Tibial artery (tissue), 4 donors: ENCODE results near the gene APRT.

Experiments used
- DNase-seq, 2 donors: peaks; one replicate each; pipeline ENCODE4 v3.0.0-alpha.2; 2019
- H3K27ac ChIP-seq, 2 donors: fragments of 200-600 bp; sonication (generic) in 1 of 2; 1 replicate in 1 of 2; 2 replicates in 1 of 2; pipeline ENCODE4 v1.5.1; 2018 to 2019; ENCODE audit warnings: mild to moderate bottlenecking in 1 of 2
- H3K27me3 ChIP-seq, 2 donors: fragments of 200-600 bp; sonication (generic) in 1 of 2; one replicate each; pipeline versions ENCODE4 v1.5.1 to v1.6.0; 2016 to 2019
- H3K36me3 ChIP-seq, 3 donors: fragments of 200-600 bp; sonication (generic) in 2 of 3; one replicate each; pipeline ENCODE4 v1.5.1; 2016 to 2019; ENCODE audit warnings: mild to moderate bottlenecking in 2 of 3
- H3K4me1 ChIP-seq, 4 donors: fragments of 200-600 bp; sonication (generic) in 2 of 4; 1 replicate in 3 of 4; 2 replicates in 1 of 4; pipeline ENCODE4 v1.5.1; 2016 to 2019
- H3K4me3 ChIP-seq, 2 donors: fragments of 200-600 bp; sonication (generic) in 1 of 2; 1 replicate in 1 of 2; 2 replicates in 1 of 2; pipeline ENCODE4 v1.5.1; 2018 to 2019; ENCODE audit warnings: mild to moderate bottlenecking in 2 of 2
- H3K9me3 ChIP-seq, 3 donors: fragments of 200-600 bp; sonication (generic) in 1 of 3; one replicate each; pipeline ENCODE4 v1.5.1; 2016 to 2019
- CTCF ChIP-seq, 2 experiments: fragments of 200-600 bp in 1 of 2; fragments of 450-650 bp in 1 of 2; IDR thresholded peaks; one replicate each; pipeline ENCODE4 v1.5.1; 2017 to 2019; ENCODE audit warnings: antibody characterized with exemption in 2 of 2, mild to moderate bottlenecking in 1 of 2, moderate library complexity in 1 of 2
- intact Hi-C: fragments of 100-400 bp; cut with DNase I; formaldehyde crosslinking; loops from one replicate; pipeline ENCODE4 v1.15.0; 2023; ENCODE audit warnings: low total_unique reads

APRT gene

GRCh38 chr16:88770461-88771293 is 41.1 kb downstream of the APRT start:
- intact Hi-C loops: no loop called here
- H3K27ac ChIP-seq: no peak overlapping the region
- no peak for DNase-seq
- H3K36me3 ChIP-seq: no peaks in the 10 kb centered on the region
- H3K9me3 ChIP-seq: no peaks in the 10 kb centered on the region
- no peak for TF ChIP-seq CTCF (IDR thresholded peaks at IDR 0.05)
- no peaks in the 10 kb centered on the region for H3K27me3 ChIP-seq
- H3K4me1 ChIP-seq: peaks cover 0 to 89% (median 62%) of the 10 kb centered on the region in 4 donors
- H3K4me3 ChIP-seq: no peak overlapping the region

GRCh38 chr16:88769617-88770460 is 41.9 kb downstream of the APRT start:
- Histone ChIP-seq H3K27ac (no peak overlapping the region), H3K9me3 (no peaks in the 10 kb centered on the region), H3K36me3 (no peaks in the 10 kb centered on the region), H3K4me1 (peaks cover 0 to 94% (median 62%) of the 10 kb centered on the region in 4 donors), H3K27me3 (no peaks in the 10 kb centered on the region), H3K4me3 (no peak overlapping the region)
- no peak for TF ChIP-seq CTCF (IDR thresholded peaks at IDR 0.05)
- DNase-seq: no peak
- intact Hi-C loops: no loop called here

GRCh38 chr16:88768071-88768783 is 43.5 kb downstream of the APRT start:
- H3K9me3 ChIP-seq: no peaks in the 10 kb centered on the region
- peaks cover 0 to 9% (median 5%) of the 10 kb centered on the region in 3 donors for H3K36me3 ChIP-seq
- intact Hi-C loops: no loop called here
- peak overlapping the region; percentile 2 to 25 for H3K4me3 ChIP-seq
- DNase-seq: peak; percentile 48 to 80
- peaks cover 0 to 95% (median 51%) of the 10 kb centered on the region in 4 donors for H3K4me1 ChIP-seq
- peak overlapping the region; percentile 29 to 49 for H3K27ac ChIP-seq
- no peak for TF ChIP-seq CTCF (IDR thresholded peaks at IDR 0.05)
- H3K27me3 ChIP-seq: no peaks in the 10 kb centered on the region

GRCh38 chr16:88767546-88768070 is 44.1 kb downstream of the APRT start:
- Histone ChIP-seq H3K27ac (peak overlapping the region; percentile 29 to 49), H3K4me3 (no peak overlapping the region), H3K4me1 (peaks cover 0 to 94% (median 45%) of the 10 kb centered on the region in 4 donors), H3K36me3 (peaks cover 0 to 9% (median 5%) of the 10 kb centered on the region in 3 donors), H3K27me3 (no peaks in the 10 kb centered on the region), H3K9me3 (no peaks in the 10 kb centered on the region)
- TF ChIP-seq CTCF (IDR thresholded peaks at IDR 0.05): no peak
- intact Hi-C loops: no loop called here
- DNase-seq: no peak

GRCh38 chr16:88766975-88767374 is 44.8 kb downstream of the APRT start:
- no peaks in the 10 kb centered on the region for H3K9me3 ChIP-seq
- no peak overlapping the region for H3K4me3 ChIP-seq
- no peaks in the 10 kb centered on the region for H3K27me3 ChIP-seq
- H3K36me3 ChIP-seq: peaks cover 0 to 9% (median 5%) of the 10 kb centered on the region in 3 donors
- H3K27ac ChIP-seq: peak overlapping the region in 1 of 2 donors; percentile 49
- peaks cover 0 to 94% (median 39%) of the 10 kb centered on the region in 4 donors for H3K4me1 ChIP-seq
- intact Hi-C loops: no loop called here
- DNase-seq: no peak
- no peak for TF ChIP-seq CTCF (IDR thresholded peaks at IDR 0.05)
